Stimulated activated CD8-positive, alpha-beta memory T cell treated with anti-CD3 and anti-CD28 coated beads, Interleukin-4, amount 100 ng/mL, for 48 hours (primary cell): ENCODE results near the gene SCYL3.
"Not testable (repeated sequence)": the region's sequence is repeated elsewhere in the genome, so short reads cannot be mapped to it uniquely, and the experiment has no call there.

Experiments used
- DNase-seq: peaks from one replicate; pipeline ENCODE4 v3.0.0-alpha.2; 2020

SCYL3 gene, protein sequence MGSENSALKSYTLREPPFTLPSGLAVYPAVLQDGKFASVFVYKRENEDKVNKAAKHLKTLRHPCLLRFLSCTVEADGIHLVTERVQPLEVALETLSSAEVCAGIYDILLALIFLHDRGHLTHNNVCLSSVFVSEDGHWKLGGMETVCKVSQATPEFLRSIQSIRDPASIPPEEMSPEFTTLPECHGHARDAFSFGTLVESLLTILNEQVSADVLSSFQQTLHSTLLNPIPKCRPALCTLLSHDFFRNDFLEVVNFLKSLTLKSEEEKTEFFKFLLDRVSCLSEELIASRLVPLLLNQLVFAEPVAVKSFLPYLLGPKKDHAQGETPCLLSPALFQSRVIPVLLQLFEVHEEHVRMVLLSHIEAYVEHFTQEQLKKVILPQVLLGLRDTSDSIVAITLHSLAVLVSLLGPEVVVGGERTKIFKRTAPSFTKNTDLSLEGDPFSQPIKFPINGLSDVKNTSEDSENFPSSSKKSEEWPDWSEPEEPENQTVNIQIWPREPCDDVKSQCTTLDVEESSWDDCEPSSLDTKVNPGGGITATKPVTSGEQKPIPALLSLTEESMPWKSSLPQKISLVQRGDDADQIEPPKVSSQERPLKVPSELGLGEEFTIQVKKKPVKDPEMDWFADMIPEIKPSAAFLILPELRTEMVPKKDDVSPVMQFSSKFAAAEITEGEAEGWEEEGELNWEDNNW

GRCh38 chr1:169893645-169894423 lies at the start of gene SCYL3:
TSS of gene SCYL3 (minus strand) at chr1:169893896. CDS start at chr1:169888840, 5,056 bp downstream.
- DNase-seq, result peak; percentile 89

- no peak for DNase-seq
These were observed 48.5 kb upstream of the SCYL3 start for GRCh38 chr1:169941982-169942830.

DNA sequence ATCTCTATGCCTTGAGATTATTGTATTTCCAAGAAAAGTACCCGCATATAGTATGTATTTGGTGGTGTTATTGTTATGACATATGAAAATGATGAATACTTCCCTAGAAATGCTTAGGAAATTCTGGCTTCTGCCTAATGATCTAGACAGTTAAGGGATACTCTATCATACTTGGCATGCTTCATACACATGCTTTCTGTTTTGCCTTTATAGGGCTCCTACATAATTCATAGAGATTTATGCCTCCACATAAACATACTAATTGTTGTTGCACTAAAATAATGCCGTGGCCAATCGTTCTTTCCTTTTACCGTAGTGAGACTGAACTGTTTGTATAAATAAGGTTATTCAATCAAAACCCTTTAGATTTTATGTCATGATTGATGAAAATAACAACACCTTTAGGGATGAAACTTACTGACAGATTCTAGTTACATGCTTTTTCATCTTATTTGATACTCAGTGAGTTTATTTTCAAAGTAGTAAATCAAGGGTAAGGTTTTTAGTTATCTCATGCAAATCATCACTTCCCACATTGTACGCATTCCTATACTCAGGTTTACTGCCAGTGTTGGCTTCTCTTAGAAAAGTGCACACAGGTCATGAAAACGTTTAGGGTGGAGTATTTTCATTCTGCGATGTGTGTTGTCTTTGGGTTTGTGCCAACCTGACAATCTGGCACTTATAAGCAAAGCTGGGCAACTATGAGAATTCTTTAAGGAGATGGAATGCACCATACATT lies 40.5 kb upstream of the SCYL3 start:
- DNase-seq, result no peak

- DNase-seq, result no peak
These were observed 38.1 kb upstream of the SCYL3 start for GRCh38 chr1:169931795-169932231.

DNA sequence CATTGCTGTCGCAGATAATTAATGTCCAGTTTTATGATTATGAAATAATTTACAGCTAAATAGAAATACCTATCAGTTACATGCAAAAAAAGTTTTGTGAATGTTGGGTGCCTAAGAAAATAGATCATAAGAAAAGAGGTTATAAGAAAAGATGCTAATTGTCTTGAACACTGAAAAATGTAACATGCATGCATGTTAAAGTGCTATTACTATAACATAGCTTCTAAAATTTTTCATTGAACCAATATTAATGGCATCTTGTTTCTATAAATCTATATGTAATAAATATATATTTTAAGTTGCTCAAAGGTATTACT lies 35.5 kb upstream of the SCYL3 start:
- DNase-seq, result no peak

DNA sequence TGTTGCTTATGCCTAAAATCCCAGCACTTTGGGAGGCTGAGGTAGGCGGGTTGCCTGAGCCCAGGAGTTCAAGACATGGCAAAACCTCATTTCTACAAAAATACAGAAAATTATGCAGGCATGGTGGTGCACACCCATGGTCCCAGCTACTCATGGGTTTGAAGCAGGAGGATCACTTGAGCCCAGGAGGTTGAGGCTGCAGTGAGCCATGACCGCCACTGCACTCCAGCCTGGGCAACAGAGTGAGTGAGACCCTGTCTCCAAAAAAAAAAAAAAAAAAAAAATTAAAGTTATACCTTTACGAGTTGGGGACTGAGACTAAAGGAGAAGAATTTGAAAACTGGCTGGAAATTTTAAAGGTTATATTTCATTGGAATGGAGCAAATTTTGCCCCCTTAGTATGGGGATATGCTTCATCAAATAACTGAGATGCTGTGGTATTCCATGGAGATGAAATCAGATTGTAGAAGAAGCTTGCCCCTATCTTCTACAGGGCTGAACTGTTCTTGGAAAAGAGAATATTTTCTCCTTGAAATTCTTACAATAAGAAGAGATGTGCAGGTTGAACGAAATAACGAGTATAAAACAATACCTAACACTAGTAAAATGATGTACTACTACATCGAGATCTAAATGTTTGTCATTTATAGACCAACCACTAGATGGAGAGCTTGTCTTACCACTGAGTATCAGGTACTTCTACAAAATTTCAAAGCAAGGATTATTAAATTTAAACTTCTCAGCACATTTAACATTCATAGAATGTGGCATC lies 34.9 kb upstream of the SCYL3 start:
- DNase-seq, result no peak

DNA sequence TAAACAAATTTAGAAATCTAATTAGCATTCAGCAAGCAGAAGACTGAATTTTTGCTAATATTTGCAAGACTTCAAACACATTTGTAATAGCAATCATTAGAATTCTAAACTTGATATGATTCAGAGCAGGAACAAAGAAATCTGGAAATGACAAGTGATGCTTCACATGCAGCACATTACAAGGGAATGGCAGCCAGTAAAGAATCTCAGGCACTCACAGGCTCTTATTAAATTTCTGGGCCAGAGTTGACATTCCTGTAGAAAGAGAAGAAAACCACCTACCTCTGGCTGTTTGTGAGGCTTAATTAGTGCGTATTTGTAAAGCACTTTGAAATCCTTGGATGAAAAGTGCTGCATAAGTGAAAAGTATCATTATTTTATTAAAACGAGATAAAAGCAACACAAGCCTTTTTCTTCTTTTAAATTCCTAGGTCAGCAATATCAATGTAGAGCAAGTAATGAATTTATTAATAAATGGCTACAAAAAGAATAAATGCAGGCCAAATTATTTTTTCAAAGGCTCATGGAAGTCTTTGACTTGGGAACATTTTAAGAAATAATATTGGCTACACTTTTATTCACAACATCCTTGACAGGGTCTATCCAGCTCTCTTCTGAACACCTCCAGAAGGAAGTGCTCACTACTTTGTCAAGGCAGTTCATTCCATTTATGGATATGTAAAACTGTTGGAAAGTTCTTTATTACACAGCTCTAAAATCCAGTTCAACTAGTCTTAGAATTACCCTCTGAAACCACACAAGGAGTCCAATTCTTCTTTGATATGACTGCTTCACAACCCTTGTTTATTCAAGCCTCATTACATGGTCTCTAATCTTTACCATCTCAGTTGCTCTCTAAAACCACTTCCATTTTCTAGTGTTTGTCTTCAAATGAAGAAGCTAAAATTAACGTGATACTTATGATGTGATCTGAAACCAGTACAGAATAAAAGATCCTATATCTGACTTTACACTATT lies 32.1 kb upstream of the SCYL3 start:
- DNase-seq, result no peak

DNA sequence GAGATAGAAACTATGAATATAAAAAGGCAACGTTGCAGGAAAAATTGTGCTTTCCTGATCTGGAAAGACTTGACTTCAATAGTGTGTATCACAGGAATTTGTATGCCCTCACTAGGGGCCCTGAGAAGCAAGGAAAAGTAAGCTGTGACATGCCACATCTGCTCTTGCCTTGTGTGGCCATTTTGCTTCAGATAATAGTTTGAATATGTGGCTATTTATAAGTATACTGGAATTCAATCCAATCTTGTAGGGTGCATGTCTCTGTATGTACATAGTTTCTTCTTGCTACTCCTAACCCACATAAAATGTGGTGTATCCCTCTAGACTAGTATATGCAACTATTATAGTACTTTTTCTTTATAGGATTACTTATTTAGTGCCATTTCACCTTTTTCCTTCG lies 31.1 kb upstream of the SCYL3 start:
- no peak for DNase-seq

GRCh38 chr1:169924063-169924462 lies 30.4 kb upstream of the SCYL3 start:
- no peak for DNase-seq

DNA sequence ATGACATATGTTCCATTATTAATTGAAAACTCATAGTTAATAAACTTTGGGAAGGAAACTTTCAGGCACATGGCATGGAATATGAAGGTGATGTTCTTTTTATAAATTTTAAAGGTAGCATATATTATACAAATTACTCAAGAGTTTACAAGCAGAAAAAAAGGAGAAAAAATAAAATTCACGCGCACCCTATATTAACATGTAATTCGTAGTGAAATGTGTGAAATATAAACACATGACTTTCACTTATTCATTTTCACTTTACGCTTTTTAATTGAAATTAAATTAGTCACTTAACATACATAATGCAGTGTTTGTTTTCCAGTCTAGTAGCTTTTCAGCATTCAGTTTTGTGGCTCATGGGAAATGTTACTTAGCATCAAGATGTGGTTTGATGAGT lies 27.4 kb upstream of the SCYL3 start:
- DNase-seq, result no peak

DNA sequence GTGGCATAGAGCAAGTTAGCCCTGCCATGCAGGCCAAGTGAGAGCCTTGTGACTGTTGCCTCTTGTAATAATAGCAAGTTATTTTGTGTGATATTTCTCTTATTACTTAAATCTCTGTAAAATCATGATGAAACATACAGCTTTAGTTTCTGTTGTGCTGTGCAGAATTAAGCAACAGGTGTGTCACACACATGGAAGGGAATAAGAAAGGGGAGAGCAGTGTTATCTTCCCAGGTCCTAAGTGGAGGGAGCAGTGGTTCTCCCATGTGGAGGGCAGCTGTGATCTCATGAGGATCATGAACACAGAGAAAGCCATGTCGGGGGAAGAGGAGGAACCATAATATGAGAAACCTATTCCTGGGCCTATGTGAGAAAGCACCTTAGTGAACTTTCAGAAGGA lies 25.2 kb upstream of the SCYL3 start:
- DNase-seq, result no peak

- DNase-seq, result not testable (repeated sequence)
These were observed 24.5 kb upstream of the SCYL3 start for GRCh38 chr1:169918220-169918619.

DNA sequence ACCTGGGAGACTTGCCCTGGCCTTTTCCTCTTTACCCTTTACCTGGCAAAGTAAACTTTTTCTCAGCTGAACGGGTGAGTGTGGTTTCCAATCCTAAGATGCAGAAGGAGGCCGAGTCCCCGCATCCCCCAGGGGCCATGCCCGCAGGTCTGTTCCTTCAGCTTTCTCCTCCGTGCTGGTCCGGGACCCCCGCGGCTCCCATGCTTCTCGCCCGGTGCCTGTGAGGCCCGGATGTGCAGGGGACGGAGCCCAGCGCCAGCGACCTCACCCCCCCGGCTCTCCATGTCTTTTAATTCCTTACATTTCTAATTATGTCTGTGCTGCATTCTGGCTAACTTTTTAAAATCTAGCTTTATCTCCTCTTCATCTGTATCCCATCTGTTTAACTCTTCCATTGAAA lies 21.5 kb upstream of the SCYL3 start:
- DNase-seq, result no peak

- DNase-seq, result no peak
These were observed 20.8 kb upstream of the SCYL3 start for GRCh38 chr1:169914531-169914930.

DNA sequence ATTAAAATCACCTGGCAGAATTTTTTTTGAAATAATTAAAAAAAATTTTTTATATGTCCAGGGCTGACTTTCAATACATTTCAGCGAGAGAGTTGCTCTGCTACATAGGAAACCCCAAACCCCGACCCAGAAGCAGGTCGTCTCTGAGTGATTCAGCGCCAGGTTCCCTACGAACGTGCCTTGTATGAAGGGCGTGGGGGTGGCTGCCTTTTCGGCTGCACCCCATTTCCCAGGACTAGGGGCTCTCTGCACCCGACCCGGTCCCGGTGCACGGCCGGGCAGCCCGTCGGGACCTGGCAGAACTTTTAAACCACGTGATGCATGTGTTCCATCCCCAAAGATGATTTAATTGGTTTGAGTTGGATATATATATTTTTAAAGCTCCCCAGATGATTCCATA lies 15.8 kb upstream of the SCYL3 start:
- DNase-seq, result no peak

DNA sequence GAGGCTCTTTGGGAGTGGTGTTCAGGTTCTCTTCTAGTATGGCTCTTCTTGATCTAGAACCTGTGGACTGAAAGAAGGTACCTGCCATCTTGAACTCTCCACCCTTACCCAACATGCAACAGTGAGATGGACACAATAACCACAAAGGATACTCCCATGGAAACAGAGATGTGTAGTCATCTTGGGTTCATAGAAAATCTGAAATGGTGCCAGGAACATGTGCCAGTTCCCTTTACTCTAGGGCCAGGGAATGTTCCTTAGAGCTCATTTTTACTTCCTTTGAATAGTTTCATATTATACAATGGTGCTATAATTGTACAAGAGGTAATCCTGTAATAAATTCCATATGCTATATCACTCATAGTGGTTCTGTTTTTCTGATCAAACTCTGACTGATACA lies 13.2 kb upstream of the SCYL3 start:
- DNase-seq, result no peak

DNA sequence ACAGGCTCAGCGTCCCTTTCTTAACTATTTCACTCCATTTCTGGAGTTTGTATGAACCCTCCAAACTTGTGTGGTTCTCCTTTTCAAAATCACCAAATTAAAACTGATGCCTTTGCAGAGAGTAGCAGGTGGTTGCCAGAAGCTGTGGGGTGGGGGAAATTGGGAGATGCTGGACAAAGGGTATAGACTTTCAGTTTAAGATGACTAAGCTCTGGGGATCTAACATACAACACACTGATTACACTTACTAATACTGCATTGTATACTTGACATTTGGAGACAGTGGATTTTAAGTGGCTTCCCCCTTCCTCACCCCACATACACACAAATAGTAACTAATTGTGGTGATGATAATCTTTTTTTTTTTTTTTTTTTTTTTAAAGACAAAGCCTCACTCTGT lies 11.1 kb upstream of the SCYL3 start:
- no peak for DNase-seq

DNA sequence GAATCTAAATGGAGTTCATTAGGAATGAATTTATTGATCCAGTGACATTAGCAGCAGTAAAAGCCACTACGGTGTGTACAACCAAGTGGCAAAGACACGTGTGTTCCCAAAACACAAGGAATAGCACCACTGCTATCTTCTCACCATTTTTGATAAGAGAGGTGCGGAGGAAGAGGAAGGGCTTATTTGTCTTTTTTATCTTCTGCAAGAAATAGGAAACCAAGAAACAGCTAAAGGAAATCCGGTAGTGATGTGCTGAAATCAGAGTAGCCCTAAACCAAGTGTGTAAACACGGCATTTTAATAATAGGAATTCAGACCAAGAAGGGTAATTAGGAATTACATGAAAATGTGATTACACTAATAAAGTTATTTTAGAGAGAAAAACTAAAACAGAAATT lies 9.1 kb upstream of the SCYL3 start:
- DNase-seq, result no peak

GRCh38 chr1:169901115-169901514 lies 7.4 kb upstream of the SCYL3 start:
- no peak for DNase-seq

GRCh38 chr1:169900571-169900970 lies 6.9 kb upstream of the SCYL3 start:
- DNase-seq, result no peak
